ENCODE results near the gene ACSS2.

Gene ACSS2

GRCh38 chr20:34915749-34916455, 39.5 kb downstream of the ACSS2 start:
- Histone ChIP-seq H3K9ac (ENCODE audit: low read length) (no peak overlapping the region), H3K36me3 (ENCODE audit: insufficient read depth, low read length) (no peaks in the 10 kb centered on the region)

GRCh38 chr20:34916774-34917354, 40.5 kb downstream of the ACSS2 start:
- no peaks in the 10 kb centered on the region for H3F3A ChIP-seq (ENCODE audit: insufficient read depth, low read length)
- H3K4me1 ChIP-seq (ENCODE audit: insufficient read depth, low read length, severe bottlenecking), result no peaks in the 10 kb centered on the region
- H3K4me3 ChIP-seq (ENCODE audit: low read depth, low read length, poor library complexity, severe bottlenecking), result no peak overlapping the region
- H3K9ac ChIP-seq (ENCODE audit: low read length), result no peak overlapping the region
- H3K4me2 ChIP-seq (ENCODE audit: low read length), result no peak overlapping the region
- H3K9me3 ChIP-seq (ENCODE audit: low read length), result no peaks in the 10 kb centered on the region
- no peaks in the 10 kb centered on the region; the same call in 1 of the 2 replicates for H3K27me3 ChIP-seq (ENCODE audit: insufficient read depth, low read length)
- TF ChIP-seq CTCF (IDR thresholded peaks at IDR 0.05; ENCODE audit: low read length) (no peak), EZH2 (IDR thresholded peaks at IDR 0.05; ENCODE audit: borderline replicate concordance, low read length) (no peak)
- no peaks in the 10 kb centered on the region for H4K20me1 ChIP-seq (ENCODE audit: insufficient read depth, low read length)
- H3K36me3 ChIP-seq (ENCODE audit: insufficient read depth, low read length), result no peaks in the 10 kb centered on the region
- no peak overlapping the region for H2AFZ ChIP-seq (ENCODE audit: low read length)
- no peak overlapping the region for H3K27ac ChIP-seq (ENCODE audit: low read depth, low read length, poor library complexity, severe bottlenecking)
- H3K79me2 ChIP-seq (ENCODE audit: insufficient read depth, low read length), result no peaks in the 10 kb centered on the region
- no peaks in the 10 kb centered on the region for H3K9me2 ChIP-seq (ENCODE audit: low read depth, low read length)

More at GRCh38 chr20:34915749-34916455, 39.5 kb downstream of the ACSS2 start:
- Histone ChIP-seq H3K27ac (ENCODE audit: low read depth, low read length, poor library complexity, severe bottlenecking) (no peak overlapping the region), H2AFZ (ENCODE audit: low read length) (no peak overlapping the region), H3K9me2 (ENCODE audit: low read depth, low read length) (no peaks in the 10 kb centered on the region), H4K20me1 (ENCODE audit: insufficient read depth, low read length) (no peaks in the 10 kb centered on the region), H3F3A (ENCODE audit: insufficient read depth, low read length) (no peaks in the 10 kb centered on the region), H3K27me3 (ENCODE audit: insufficient read depth, low read length) (no peaks in the 10 kb centered on the region; the same call in 1 of the 2 replicates), H3K4me1 (ENCODE audit: insufficient read depth, low read length, severe bottlenecking) (no peaks in the 10 kb centered on the region), H3K4me3 (ENCODE audit: low read depth, low read length, poor library complexity, severe bottlenecking) (no peak overlapping the region), H3K4me2 (ENCODE audit: low read length) (no peak overlapping the region), H3K79me2 (ENCODE audit: insufficient read depth, low read length) (no peaks in the 10 kb centered on the region), H3K9me3 (ENCODE audit: low read length) (no peaks in the 10 kb centered on the region)
- no peak for TF ChIP-seq EZH2 (IDR thresholded peaks at IDR 0.05; ENCODE audit: borderline replicate concordance, low read length)
- no peak for TF ChIP-seq CTCF (IDR thresholded peaks at IDR 0.05; ENCODE audit: low read length)

- Histone ChIP-seq H3K4me2 (ENCODE audit: low read length) (no peak overlapping the region), H3K4me1 (ENCODE audit: insufficient read depth, low read length, severe bottlenecking) (no peaks in the 10 kb centered on the region), H3K9me3 (ENCODE audit: low read length) (no peaks in the 10 kb centered on the region), H3K4me3 (ENCODE audit: low read depth, low read length, poor library complexity, severe bottlenecking) (no peak overlapping the region), H4K20me1 (ENCODE audit: insufficient read depth, low read length) (no peaks in the 10 kb centered on the region), H3F3A (ENCODE audit: insufficient read depth, low read length) (no peaks in the 10 kb centered on the region), H3K9ac (ENCODE audit: low read length) (no peak overlapping the region), H3K36me3 (ENCODE audit: insufficient read depth, low read length) (no peaks in the 10 kb centered on the region; the same call in 1 of the 2 replicates), H3K79me2 (ENCODE audit: insufficient read depth, low read length) (no peaks in the 10 kb centered on the region), H3K27ac (ENCODE audit: low read depth, low read length, poor library complexity, severe bottlenecking) (no peak overlapping the region), H3K9me2 (ENCODE audit: low read depth, low read length) (no peaks in the 10 kb centered on the region), H3K27me3 (ENCODE audit: insufficient read depth, low read length) (no peaks in the 10 kb centered on the region; the same call in 1 of the 2 replicates), H2AFZ (ENCODE audit: low read length) (no peak overlapping the region)
- TF ChIP-seq CTCF (IDR thresholded peaks at IDR 0.05; ENCODE audit: low read length) (no peak), EZH2 (IDR thresholded peaks at IDR 0.05; ENCODE audit: borderline replicate concordance, low read length) (no peak)
Measured at GRCh38 chr20:34920055-34920454, 43.6 kb downstream of the ACSS2 start.
